Panc1 (cell line): Measurements from ENCODE around the gene ZNF385C. TPM values are rescaled to one million over a fixed set of nuclear protein-coding genes. Genes with fewer than 3 reads are reported as not detected.

Experiments used
- ATAC-seq: fragments of 200-7000 bp; cut with Tn5 transposase; 2 replicates; pipeline ENCODE4 v1.9.1; 2020; ENCODE audit warnings: mild to moderate bottlenecking, moderate library complexity
- BruUV-seq: library from RNA; stranded (reverse); fragments of 400-500 nt; replicated peaks from 2 replicates; lab custom pipeline; 2021; lab: Mats Ljungman, UMichigan
- CTCF ChIA-PET: fragments of 300-600 bp; sonication (Branson Sonifier 250); formaldehyde crosslinking; loops from one replicate; lab custom pipeline; 2022; ENCODE audit warnings: antibody characterized with exemption; lab: Charles Lee
- POLR2A ChIA-PET: fragments of 300-600 bp; sonication (Branson Sonifier 250); formaldehyde crosslinking; loops from one replicate; lab custom pipeline; 2022; ENCODE audit warnings: antibody characterized with exemption; lab: Charles Lee
- DNase-seq: peaks from one replicate; pipeline ENCODE4 v3.0.0-alpha.2; 2010; ENCODE audit warnings: low read depth, low spot score
- H3K27ac ChIP-seq: 2 replicates; pipeline ENCODE4 v1.5.1; 2011; ENCODE audit warnings: mild to moderate bottlenecking, low read length, inconsistent platforms
- H3K27me3 ChIP-seq: fragments of 200-500 bp; sonication (Bioruptor generic); 2 replicates; pipeline ENCODE4 v1.6.0; 2014; ENCODE audit warnings: low read length, inconsistent platforms; ENCODE audit not compliant: control insufficient read depth, insufficient read depth
- H3K36me3 ChIP-seq: fragments of 200-500 bp; sonication (Bioruptor generic); 2 replicates; pipeline ENCODE4 v1.5.1; 2014; ENCODE audit warnings: inconsistent platforms, mild to moderate bottlenecking, low read length, moderate library complexity; ENCODE audit not compliant: control insufficient read depth, insufficient read depth
- H3K4me1 ChIP-seq: 2 replicates; pipeline ENCODE4 v1.5.1; 2011; ENCODE audit warnings: inconsistent platforms, mild to moderate bottlenecking, low read length, moderate library complexity; ENCODE audit not compliant: control insufficient read depth, insufficient read depth
- H3K4me3 ChIP-seq, 2 experiments: 2 replicates each; pipeline ENCODE4 v1.5.1; 2011 to 2012; ENCODE audit warnings: low read depth in 2 of 2, low read length in 2 of 2, mild to moderate bottlenecking in 2 of 2, inconsistent platforms in 1 of 2, moderate library complexity in 1 of 2
- H3K9me3 ChIP-seq: fragments of 200-500 bp; sonication (Bioruptor generic); 2 replicates; pipeline ENCODE4 v1.5.1; 2014; ENCODE audit warnings: low read depth, mild to moderate bottlenecking, inconsistent platforms, low read length, moderate library complexity; ENCODE audit not compliant: control insufficient read depth, insufficient read depth
- POLR2AphosphoS5 ChIP-seq: IDR thresholded peaks from 2 replicates; pipeline ENCODE4 v1.6.1; 2012; ENCODE audit warnings: mild to moderate bottlenecking, low read depth, low read length, moderate library complexity
- SIN3A ChIP-seq: IDR thresholded peaks from 2 replicates; pipeline ENCODE4 v1.6.1; 2012; ENCODE audit warnings: low read depth, mild to moderate bottlenecking, low read length, moderate library complexity, borderline replicate concordance; ENCODE audit not compliant: insufficient read depth
- TCF7L2 ChIP-seq: IDR thresholded peaks from 2 replicates; pipeline ENCODE4 v1.6.1; 2011; ENCODE audit warnings: mild to moderate bottlenecking, low read depth, low read length, inconsistent platforms
- in situ Hi-C: cut with HindIII; loops from 2 replicates; pipeline ENCODE4 v1.10.0; 2016; ENCODE audit warnings: low sequenced_read_pairs, low pct_unique_long_range_greater_than_20kb
- intact Hi-C: fragments of 100-400 bp; cut with micrococcal nuclease; formaldehyde crosslinking; loops from one replicate; pipeline ENCODE4 v1.10.0; 2022; ENCODE audit not compliant: unreplicated experiment
- total RNA-seq: library from RNA; stranded (reverse); gene quantifications from one replicate; pipeline ENCODE4 v1.2.1, GENCODE V29; 2021; ENCODE audit not compliant: unreplicated experiment
- TF ChIP-seq, protein P1 (sequence below): fragments of 450-650 bp; IDR thresholded peaks from 2 replicates; pipeline ENCODE4 v1.5.1; 2017; ENCODE audit warnings: mild to moderate bottlenecking
- TF ChIP-seq, protein P2 (sequence below), 2 experiments: IDR thresholded peaks; 2 replicates each; pipeline ENCODE4 v1.6.1; 2011 to 2012; ENCODE audit warnings: low read depth in 2 of 2, control low read depth in 1 of 2, low read length in 1 of 2, mild to moderate bottlenecking in 1 of 2, moderate library complexity in 1 of 2; ENCODE audit not compliant: insufficient read depth in 1 of 2

The ZNF385C gene
- total RNA-seq, 1 experiment from 2014 or later, result 0.21 TPM

DNA sequence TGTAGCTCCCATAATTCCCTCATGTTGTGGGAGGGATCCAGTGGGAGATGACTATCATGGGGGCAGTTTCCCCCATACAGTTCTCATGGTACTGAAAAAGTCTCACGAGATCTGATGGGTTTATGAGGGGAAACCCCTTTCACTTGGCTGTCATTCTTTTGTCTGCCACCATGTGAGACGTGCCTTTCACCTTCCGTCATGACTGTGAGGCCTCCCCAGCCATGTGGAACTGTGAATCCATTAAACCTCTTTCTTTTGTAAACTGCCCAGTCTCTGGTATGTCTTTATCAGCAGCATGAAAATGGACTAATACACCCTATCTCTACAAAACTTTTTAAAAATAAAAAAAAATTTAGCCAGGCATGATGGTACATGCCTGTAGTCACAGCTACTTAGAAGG, 41.6 kb downstream of the ZNF385C start:
- ATAC-seq (no peak), DNase-seq (no peak)
- no peaks in the 10 kb centered on the region for H3K9me3 ChIP-seq
- in situ Hi-C loops, result no loop called here
- no peaks in the 10 kb centered on the region for H3K36me3 ChIP-seq
- H3K4me3 ChIP-seq, result no peak overlapping the region
- H3K27me3 ChIP-seq, result no peaks in the 10 kb centered on the region
- intact Hi-C loops, result no loop called here
- no peak overlapping the region for H3K27ac ChIP-seq
- ChIA-PET POLR2A (no interaction called here), CTCF (no interaction called here)
- no peaks in the 10 kb centered on the region for H3K4me1 ChIP-seq
- TF ChIP-seq TCF7L2, result no peak
- TF ChIP-seq, protein P1, sequence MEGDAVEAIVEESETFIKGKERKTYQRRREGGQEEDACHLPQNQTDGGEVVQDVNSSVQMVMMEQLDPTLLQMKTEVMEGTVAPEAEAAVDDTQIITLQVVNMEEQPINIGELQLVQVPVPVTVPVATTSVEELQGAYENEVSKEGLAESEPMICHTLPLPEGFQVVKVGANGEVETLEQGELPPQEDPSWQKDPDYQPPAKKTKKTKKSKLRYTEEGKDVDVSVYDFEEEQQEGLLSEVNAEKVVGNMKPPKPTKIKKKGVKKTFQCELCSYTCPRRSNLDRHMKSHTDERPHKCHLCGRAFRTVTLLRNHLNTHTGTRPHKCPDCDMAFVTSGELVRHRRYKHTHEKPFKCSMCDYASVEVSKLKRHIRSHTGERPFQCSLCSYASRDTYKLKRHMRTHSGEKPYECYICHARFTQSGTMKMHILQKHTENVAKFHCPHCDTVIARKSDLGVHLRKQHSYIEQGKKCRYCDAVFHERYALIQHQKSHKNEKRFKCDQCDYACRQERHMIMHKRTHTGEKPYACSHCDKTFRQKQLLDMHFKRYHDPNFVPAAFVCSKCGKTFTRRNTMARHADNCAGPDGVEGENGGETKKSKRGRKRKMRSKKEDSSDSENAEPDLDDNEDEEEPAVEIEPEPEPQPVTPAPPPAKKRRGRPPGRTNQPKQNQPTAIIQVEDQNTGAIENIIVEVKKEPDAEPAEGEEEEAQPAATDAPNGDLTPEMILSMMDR, result no peak
- no peak for TF ChIP-seq SIN3A
- no TSS peak for BruUV-seq

DNA sequence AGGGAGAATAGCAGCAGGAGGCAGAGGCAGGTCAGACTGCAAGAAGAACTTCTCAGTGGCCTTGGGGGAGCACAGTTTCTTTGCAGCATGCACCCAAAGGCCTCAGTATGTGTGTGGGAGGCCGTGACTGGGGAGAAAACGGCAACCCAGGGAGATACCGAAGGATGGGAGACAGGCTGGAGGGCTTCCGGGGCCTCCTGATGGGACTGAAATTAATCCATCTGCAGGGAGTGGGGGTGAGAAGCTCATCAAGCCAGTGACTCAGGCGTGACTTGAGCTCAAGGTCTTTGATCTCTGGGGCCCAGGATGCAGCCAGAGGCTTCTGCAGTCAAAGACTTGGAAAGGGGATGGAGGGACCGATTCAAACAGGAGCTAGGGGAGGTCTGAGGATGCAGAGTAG, 42.8 kb downstream of the ZNF385C start:
- BruUV-seq, result no TSS peak
- in situ Hi-C loops (no loop called here), intact Hi-C loops (no loop called here)
- H3K36me3 ChIP-seq, result no peaks in the 10 kb centered on the region
- ChIA-PET POLR2A (no interaction called here), CTCF (interaction anchor here (1.0 kb wide), 1 partner anchor 24 kb away, joined by 4 read pairs; no protein-coding TSS in a partner anchor)
- no peak overlapping the region for H3K27ac ChIP-seq
- no peaks in the 10 kb centered on the region for H3K9me3 ChIP-seq
- no peaks in the 10 kb centered on the region for H3K4me1 ChIP-seq
- TF ChIP-seq TCF7L2 (no peak), SIN3A (no peak), POLR2AphosphoS5 (no peak)
- TF ChIP-seq, protein P2, sequence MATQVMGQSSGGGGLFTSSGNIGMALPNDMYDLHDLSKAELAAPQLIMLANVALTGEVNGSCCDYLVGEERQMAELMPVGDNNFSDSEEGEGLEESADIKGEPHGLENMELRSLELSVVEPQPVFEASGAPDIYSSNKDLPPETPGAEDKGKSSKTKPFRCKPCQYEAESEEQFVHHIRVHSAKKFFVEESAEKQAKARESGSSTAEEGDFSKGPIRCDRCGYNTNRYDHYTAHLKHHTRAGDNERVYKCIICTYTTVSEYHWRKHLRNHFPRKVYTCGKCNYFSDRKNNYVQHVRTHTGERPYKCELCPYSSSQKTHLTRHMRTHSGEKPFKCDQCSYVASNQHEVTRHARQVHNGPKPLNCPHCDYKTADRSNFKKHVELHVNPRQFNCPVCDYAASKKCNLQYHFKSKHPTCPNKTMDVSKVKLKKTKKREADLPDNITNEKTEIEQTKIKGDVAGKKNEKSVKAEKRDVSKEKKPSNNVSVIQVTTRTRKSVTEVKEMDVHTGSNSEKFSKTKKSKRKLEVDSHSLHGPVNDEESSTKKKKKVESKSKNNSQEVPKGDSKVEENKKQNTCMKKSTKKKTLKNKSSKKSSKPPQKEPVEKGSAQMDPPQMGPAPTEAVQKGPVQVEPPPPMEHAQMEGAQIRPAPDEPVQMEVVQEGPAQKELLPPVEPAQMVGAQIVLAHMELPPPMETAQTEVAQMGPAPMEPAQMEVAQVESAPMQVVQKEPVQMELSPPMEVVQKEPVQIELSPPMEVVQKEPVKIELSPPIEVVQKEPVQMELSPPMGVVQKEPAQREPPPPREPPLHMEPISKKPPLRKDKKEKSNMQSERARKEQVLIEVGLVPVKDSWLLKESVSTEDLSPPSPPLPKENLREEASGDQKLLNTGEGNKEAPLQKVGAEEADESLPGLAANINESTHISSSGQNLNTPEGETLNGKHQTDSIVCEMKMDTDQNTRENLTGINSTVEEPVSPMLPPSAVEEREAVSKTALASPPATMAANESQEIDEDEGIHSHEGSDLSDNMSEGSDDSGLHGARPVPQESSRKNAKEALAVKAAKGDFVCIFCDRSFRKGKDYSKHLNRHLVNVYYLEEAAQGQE (IDR thresholded peaks at IDR 0.05; ENCODE audit: insufficient read depth in 1 of 2, low read depth in 2 of 2, low read length in 1 of 2), result no peak
- TF ChIP-seq, protein P1, result no peak
- ATAC-seq, result no peak
- no peaks in the 10 kb centered on the region for H3K27me3 ChIP-seq
- no peak for DNase-seq
- H3K4me3 ChIP-seq, result no peak overlapping the region
